Measurements from ENCODE around the gene CCR5. TPM values are rescaled to one million over a fixed set of nuclear protein-coding genes. Genes with fewer than 3 reads are reported as not detected.

The CCR5 gene
- total RNA-seq, 1 experiment from 2014 or later = not detected

DNA sequence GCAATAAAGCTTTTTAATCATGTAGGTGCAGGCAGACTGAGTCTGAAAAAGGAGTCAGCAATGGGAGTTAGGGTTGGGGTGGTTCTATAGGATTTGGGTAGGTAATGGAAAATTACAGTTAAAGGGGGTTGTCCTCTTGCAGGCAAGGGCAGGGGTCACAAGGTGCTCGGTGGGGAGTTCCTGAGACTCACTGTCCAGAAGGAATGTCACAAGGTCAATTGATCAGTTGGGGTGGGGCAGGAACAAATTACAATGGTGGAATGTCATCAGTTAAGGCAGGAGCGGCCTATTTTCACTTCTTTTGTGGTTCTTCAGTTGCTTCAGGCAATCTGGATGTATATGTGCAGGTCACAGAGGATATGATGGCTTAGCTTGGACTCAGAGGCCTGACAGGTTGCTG is 22.3 kb downstream of the CCR5 start:
- H3K4me2 ChIP-seq (ENCODE audit: low read length) = no peak overlapping the region
- TF ChIP-seq, protein P1, sequence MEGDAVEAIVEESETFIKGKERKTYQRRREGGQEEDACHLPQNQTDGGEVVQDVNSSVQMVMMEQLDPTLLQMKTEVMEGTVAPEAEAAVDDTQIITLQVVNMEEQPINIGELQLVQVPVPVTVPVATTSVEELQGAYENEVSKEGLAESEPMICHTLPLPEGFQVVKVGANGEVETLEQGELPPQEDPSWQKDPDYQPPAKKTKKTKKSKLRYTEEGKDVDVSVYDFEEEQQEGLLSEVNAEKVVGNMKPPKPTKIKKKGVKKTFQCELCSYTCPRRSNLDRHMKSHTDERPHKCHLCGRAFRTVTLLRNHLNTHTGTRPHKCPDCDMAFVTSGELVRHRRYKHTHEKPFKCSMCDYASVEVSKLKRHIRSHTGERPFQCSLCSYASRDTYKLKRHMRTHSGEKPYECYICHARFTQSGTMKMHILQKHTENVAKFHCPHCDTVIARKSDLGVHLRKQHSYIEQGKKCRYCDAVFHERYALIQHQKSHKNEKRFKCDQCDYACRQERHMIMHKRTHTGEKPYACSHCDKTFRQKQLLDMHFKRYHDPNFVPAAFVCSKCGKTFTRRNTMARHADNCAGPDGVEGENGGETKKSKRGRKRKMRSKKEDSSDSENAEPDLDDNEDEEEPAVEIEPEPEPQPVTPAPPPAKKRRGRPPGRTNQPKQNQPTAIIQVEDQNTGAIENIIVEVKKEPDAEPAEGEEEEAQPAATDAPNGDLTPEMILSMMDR (conservative IDR thresholded peaks at IDR 0.05; ENCODE audit: low read depth, low read length) = no peak
- TF ChIP-seq EZH2phosphoT487 (IDR thresholded peaks at IDR 0.05; ENCODE audit: borderline replicate concordance, low read length) (no peak), EZH2 (IDR thresholded peaks at IDR 0.05; ENCODE audit: low read length, unreplicated experiment) (no peak)
- no peak for DNase-seq
- no peak overlapping the region for H3K27ac ChIP-seq (ENCODE audit: low read length)
- no peaks in the 10 kb centered on the region for H4K20me1 ChIP-seq (ENCODE audit: low read length)
- no TSS peak for BruUV-seq (replicated peaks)
- no peaks in the 10 kb centered on the region for H3F3A ChIP-seq (ENCODE audit: low read length, unreplicated experiment)
- POLR2A ChIA-PET (ENCODE audit: unreplicated experiment) = no interaction called here
- no peaks in the 10 kb centered on the region for H3K4me1 ChIP-seq (ENCODE audit: insufficient read depth, low read length)
- CTCF ChIA-PET = no interaction called here
- H3K9ac ChIP-seq (ENCODE audit: low read length) = no peak overlapping the region
- ATAC-seq = no peak
- no peaks in the 10 kb centered on the region for H3K36me3 ChIP-seq (ENCODE audit: low read depth, low read length)
- no peaks in the 10 kb centered on the region for H3K9me3 ChIP-seq (ENCODE audit: low read length)
- no peak overlapping the region for H2AFZ ChIP-seq (ENCODE audit: low read length)
- no peaks in the 10 kb centered on the region for H3K9me2 ChIP-seq (replicated peaks; ENCODE audit: low read length)
- H3K27me3 ChIP-seq (ENCODE audit: low read length) = no peaks in the 10 kb centered on the region
- intact Hi-C loops (cut with micrococcal nuclease) = no loop called here
- no peaks in the 10 kb centered on the region for H3K79me2 ChIP-seq (ENCODE audit: low read length)
- H3K4me3 ChIP-seq (ENCODE audit: low read length) = no peak overlapping the region

DNA sequence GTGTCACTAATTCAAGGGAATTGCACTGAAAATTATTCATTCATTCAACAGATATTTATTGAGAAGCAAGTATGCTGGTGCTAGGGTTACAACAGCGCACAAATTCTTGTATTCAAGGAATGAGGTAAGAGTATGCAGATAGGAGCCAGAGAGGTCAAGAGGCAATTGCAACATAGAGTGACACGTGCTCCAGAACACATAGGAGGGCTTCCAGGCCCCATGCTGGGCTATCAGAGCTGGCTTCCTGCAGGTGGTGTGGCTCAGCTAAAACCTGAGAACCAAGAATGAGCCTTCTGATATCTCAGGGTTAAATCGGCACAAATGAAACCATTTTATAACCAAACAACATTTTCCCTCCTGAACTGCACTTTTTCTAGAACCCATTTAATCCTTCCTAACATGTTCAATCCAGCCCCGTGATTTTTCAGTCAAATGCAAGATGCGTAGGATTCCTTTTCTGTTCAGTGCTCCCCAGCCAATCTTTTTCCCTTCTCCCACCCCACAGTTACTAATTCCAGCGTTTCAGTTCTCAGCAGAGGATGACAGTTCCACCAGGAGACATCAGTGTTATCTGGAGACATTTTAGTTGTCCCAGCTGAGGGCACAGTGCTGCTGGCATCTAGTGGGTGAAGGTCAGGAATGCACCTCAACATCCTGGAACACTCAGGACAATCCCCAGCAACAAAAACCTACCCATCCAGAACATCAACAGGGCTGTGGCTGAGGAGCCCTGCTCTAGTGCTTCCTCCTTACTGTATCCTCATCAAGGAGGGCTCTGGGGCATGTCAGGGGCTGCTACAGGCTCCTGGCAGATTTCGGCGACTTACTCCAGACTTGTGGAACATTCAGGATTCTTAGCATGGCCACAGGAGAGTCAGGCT is 23.0 kb downstream of the CCR5 start:
- no peaks in the 10 kb centered on the region for H3K4me1 ChIP-seq (ENCODE audit: insufficient read depth, low read length)
- H3K4me3 ChIP-seq (ENCODE audit: low read length) = no peak overlapping the region
- no peaks in the 10 kb centered on the region for H3K36me3 ChIP-seq (ENCODE audit: low read depth, low read length)
- H3F3A ChIP-seq (ENCODE audit: low read length, unreplicated experiment) = no peaks in the 10 kb centered on the region
- DNase-seq = no peak
- H4K20me1 ChIP-seq (ENCODE audit: low read length) = no peaks in the 10 kb centered on the region
- ChIA-PET POLR2A (ENCODE audit: unreplicated experiment) (no interaction called here), CTCF (no interaction called here)
- no TSS peak for BruUV-seq (replicated peaks)
- intact Hi-C loops (cut with micrococcal nuclease) = no loop called here
- no peaks in the 10 kb centered on the region for H3K79me2 ChIP-seq (ENCODE audit: low read length)
- no peak overlapping the region for H3K27ac ChIP-seq (ENCODE audit: low read length)
- ATAC-seq = no peak
- H3K27me3 ChIP-seq (ENCODE audit: low read length) = no peaks in the 10 kb centered on the region
- no peaks in the 10 kb centered on the region for H3K9me2 ChIP-seq (replicated peaks; ENCODE audit: low read length)
- no peak for TF ChIP-seq EZH2 (IDR thresholded peaks at IDR 0.05; ENCODE audit: low read length, unreplicated experiment)
- no peak for TF ChIP-seq EZH2phosphoT487 (IDR thresholded peaks at IDR 0.05; ENCODE audit: borderline replicate concordance, low read length)
- TF ChIP-seq, protein P1 (conservative IDR thresholded peaks at IDR 0.05; ENCODE audit: low read depth, low read length) = no peak
- no peak overlapping the region for H3K9ac ChIP-seq (ENCODE audit: low read length)
- H3K9me3 ChIP-seq (ENCODE audit: low read length) = no peaks in the 10 kb centered on the region
- no peak overlapping the region for H2AFZ ChIP-seq (ENCODE audit: low read length)
- no peak overlapping the region for H3K4me2 ChIP-seq (ENCODE audit: low read length)

DNA sequence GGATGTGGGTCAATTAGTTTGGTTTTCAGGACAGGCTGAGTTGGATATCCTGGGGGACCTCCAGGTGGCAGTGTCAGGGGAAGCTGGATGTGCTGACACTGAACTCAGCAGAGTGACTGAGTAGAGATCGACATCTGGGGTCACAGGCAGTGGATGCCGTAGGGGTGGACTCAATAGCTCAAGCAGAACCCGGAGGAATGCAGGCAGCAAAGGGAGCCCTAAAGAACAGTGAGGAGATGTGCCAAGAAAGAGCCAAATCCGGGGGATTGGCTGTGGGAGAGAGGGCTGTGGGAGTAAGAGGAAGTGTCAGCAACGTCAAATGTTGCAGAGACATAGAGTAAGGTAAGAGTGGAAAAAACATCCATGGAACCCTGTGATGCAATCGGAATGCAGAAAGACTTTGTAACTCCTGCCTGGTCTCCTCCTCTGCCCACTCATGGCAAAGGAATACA is 24.5 kb downstream of the CCR5 start:
- no peak for ATAC-seq
- no peak overlapping the region for H3K4me3 ChIP-seq (ENCODE audit: low read length)

More for the DNA sequence above, 24.5 kb downstream of the CCR5 start:
- H3F3A ChIP-seq (ENCODE audit: low read length, unreplicated experiment) = no peaks in the 10 kb centered on the region
- DNase-seq = no peak
- no peaks in the 10 kb centered on the region for H3K79me2 ChIP-seq (ENCODE audit: low read length)
- CTCF ChIA-PET = interaction anchor here (0.5 kb wide), 1 partner anchor 371 kb away, joined by 3 read pairs; no protein-coding TSS in a partner anchor
- no peaks in the 10 kb centered on the region for H3K27me3 ChIP-seq (ENCODE audit: low read length)
- no peaks in the 10 kb centered on the region for H3K9me2 ChIP-seq (replicated peaks; ENCODE audit: low read length)
- no peaks in the 10 kb centered on the region for H3K36me3 ChIP-seq (ENCODE audit: low read depth, low read length)
- POLR2A ChIA-PET (ENCODE audit: unreplicated experiment) = no interaction called here
- H3K27ac ChIP-seq (ENCODE audit: low read length) = no peak overlapping the region
- no peaks in the 10 kb centered on the region for H4K20me1 ChIP-seq (ENCODE audit: low read length)
- intact Hi-C loops (cut with micrococcal nuclease) = no loop called here
- no peaks in the 10 kb centered on the region for H3K9me3 ChIP-seq (ENCODE audit: low read length)
- TF ChIP-seq, protein P1 (conservative IDR thresholded peaks at IDR 0.05; ENCODE audit: low read depth, low read length) = peak; percentile 40
- no peak for TF ChIP-seq EZH2 (IDR thresholded peaks at IDR 0.05; ENCODE audit: low read length, unreplicated experiment)
- no peak for TF ChIP-seq EZH2phosphoT487 (IDR thresholded peaks at IDR 0.05; ENCODE audit: borderline replicate concordance, low read length)
- H2AFZ ChIP-seq (ENCODE audit: low read length) = no peak overlapping the region
- H3K4me2 ChIP-seq (ENCODE audit: low read length) = no peak overlapping the region
- H3K4me1 ChIP-seq (ENCODE audit: insufficient read depth, low read length) = peaks cover 9% of the 10 kb centered on the region; the same call in 1 of the 2 replicates
- no TSS peak for BruUV-seq (replicated peaks)
- H3K9ac ChIP-seq (ENCODE audit: low read length) = no peak overlapping the region
